ENCODE measurements around the gene NFATC2IP. TPM values are rescaled to one million over a fixed set of nuclear protein-coding genes. Genes with fewer than 3 reads are reported as not detected.

NFATC2IP gene
- total and polyA plus RNA-seq, 2 of the 13 experiments (the other 11 are each of a cell fraction or from before 2014, with no cell fraction given) = 32.1 to 48.5 TPM

- TF ChIP-seq MAX (IDR thresholded peaks at IDR 0.05) (peak; percentile 69; the same call in 1 of the 2 replicates), KMT2B (CRISPR knock-in tag; IDR thresholded peaks at IDR 0.05) (no peak), EHMT2 (IDR thresholded peaks at IDR 0.05; ENCODE audit: borderline replicate concordance, low read depth, low read length) (no peak), TEF (CRISPR knock-in tag; IDR thresholded peaks at IDR 0.05) (no peak), ZNF773 (CRISPR knock-in tag; IDR thresholded peaks at IDR 0.05; ENCODE audit: borderline replicate concordance) (no peak), TRIM24 (CRISPR knock-in tag; IDR thresholded peaks at IDR 0.05) (no peak), ZNF7 (CRISPR knock-in tag; IDR thresholded peaks at IDR 0.05) (no peak), SP5 (CRISPR knock-in tag; IDR thresholded peaks at IDR 0.05; ENCODE audit: borderline replicate concordance, low read depth) (peak; percentile 70), NR1H2 (CRISPR knock-in tag; IDR thresholded peaks at IDR 0.05; ENCODE audit: borderline replicate concordance, low read depth) (no peak), ZNF235 (CRISPR knock-in tag; IDR thresholded peaks at IDR 0.05; ENCODE audit: borderline replicate concordance) (no peak), RFX1 (IDR thresholded peaks at IDR 0.05) (no peak), BHLHE40 (IDR thresholded peaks at IDR 0.05; ENCODE audit: low read length) (peak; percentile 57), ZNF781 (CRISPR knock-in tag; IDR thresholded peaks at IDR 0.05; ENCODE audit: borderline replicate concordance, not compliant biosample characterization) (no peak), KLF15 (CRISPR knock-in tag; IDR thresholded peaks at IDR 0.05; ENCODE audit: borderline replicate concordance) (no peak), ZC3H4 (CRISPR knock-in tag; IDR thresholded peaks at IDR 0.05; ENCODE audit: borderline replicate concordance) (no peak), SAFB2 (CRISPR knock-in tag; IDR thresholded peaks at IDR 0.05; ENCODE audit: borderline replicate concordance, low read depth) (peak; percentile 71; the same call in 1 of the 2 replicates), ZSCAN5A (CRISPR knock-in tag; IDR thresholded peaks at IDR 0.05; ENCODE audit: borderline replicate concordance) (no peak), TSC22D2 (CRISPR knock-in tag; IDR thresholded peaks at IDR 0.05; ENCODE audit: borderline replicate concordance) (no peak), MEIS2 (CRISPR knock-in tag; IDR thresholded peaks at IDR 0.05) (no peak), ZNF704 (CRISPR knock-in tag; IDR thresholded peaks at IDR 0.05; ENCODE audit: borderline replicate concordance) (no peak), GABPB1 (CRISPR knock-in tag; IDR thresholded peaks at IDR 0.05) (peak; percentile 67), ZNF225 (CRISPR knock-in tag; IDR thresholded peaks at IDR 0.05) (no peak), PCBP1 (IDR thresholded peaks at IDR 0.05; ENCODE audit: borderline replicate concordance, low read depth, low read length) (0 out of 2 replicates have a peak, but pooled peaks have one; percentile 41), PITX1 (CRISPR knock-in tag; IDR thresholded peaks at IDR 0.05) (peak; percentile 26; the same call in 1 of the 2 replicates), WIZ (CRISPR knock-in tag; IDR thresholded peaks at IDR 0.05) (peak; percentile 82; the same call in 1 of the 2 replicates), ZKSCAN8 (CRISPR knock-in tag; IDR thresholded peaks at IDR 0.05; ENCODE audit: borderline replicate concordance) (no peak), CENPX (CRISPR knock-in tag; IDR thresholded peaks at IDR 0.05) (no peak), CHD2 (IDR thresholded peaks at IDR 0.05; ENCODE audit: low read depth, low read length) (no peak)
These were observed 14.6 kb upstream of the NFATC2IP start (continued) for GRCh38 chr16:28935924-28936783.

Data from HepG2 (cell line).